K562 (cell line): ENCODE data around the gene GFAP.

ENCODE experiments used
- ELF4 ChIP-seq: fragments of 450-650 bp; formaldehyde crosslinking; IDR thresholded peaks from 2 replicates; pipeline ENCODE4 v1.4.0; 2022; ENCODE audit warnings: missing genetic modification characterization
- EP300 ChIP-seq: IDR thresholded peaks from 2 replicates; pipeline ENCODE4 v1.6.1; 2012; ENCODE audit warnings: low read length, improper control_type of control experiment
- KLF1 ChIP-seq: fragments of 450-650 bp; IDR thresholded peaks from 2 replicates; pipeline ENCODE4 v1.6.1; 2016; ENCODE audit warnings: missing genetic modification characterization, missing compliant biosample characterization
- MAX ChIP-seq: sonication (generic); formaldehyde crosslinking; IDR thresholded peaks from 2 replicates; pipeline ENCODE4 v1.9.0; 2022; ENCODE audit warnings: mild to moderate bottlenecking, missing genetic modification reagents
- SETDB1 ChIP-seq: IDR thresholded peaks from one replicate; pipeline ENCODE4 v1.6.1; 2012; ENCODE audit warnings: low read length, control low read depth, inconsistent platforms
- SIRT6 ChIP-seq: IDR thresholded peaks from one replicate; pipeline ENCODE4 v1.6.1; 2012; ENCODE audit warnings: low read depth, mild to moderate bottlenecking, control low read depth, inconsistent platforms, low read length, moderate library complexity
- SMARCA5 ChIP-seq: fragments of 450-650 bp; IDR thresholded peaks from 2 replicates; pipeline ENCODE4 v1.6.1; 2016
- SMARCE1 ChIP-seq: fragments of 450-650 bp; IDR thresholded peaks from 2 replicates; pipeline ENCODE4 v1.7.1; 2016; ENCODE audit warnings: mild to moderate bottlenecking
- ZNF282 ChIP-seq: sonication (generic); formaldehyde crosslinking; IDR thresholded peaks from 2 replicates; pipeline ENCODE4 v1.8.1; 2023; ENCODE audit warnings: missing genetic modification reagents
- TF ChIP-seq, protein P1 (sequence below), 3 experiments: IDR thresholded peaks in 2 of 3; conservative IDR thresholded peaks in 1 of 3; 2 replicates each; pipeline ENCODE4 v1.5.1; 2011 to 2012; ENCODE audit warnings: low read length in 3 of 3, mild to moderate bottlenecking in 3 of 3, control low read depth in 2 of 3, improper control_type of control experiment in 1 of 3, inconsistent platforms in 1 of 3, low read depth in 1 of 3, mixed read lengths in 1 of 3, moderate library complexity in 1 of 3; ENCODE audit not compliant: insufficient read depth in 2 of 3

DNA sequence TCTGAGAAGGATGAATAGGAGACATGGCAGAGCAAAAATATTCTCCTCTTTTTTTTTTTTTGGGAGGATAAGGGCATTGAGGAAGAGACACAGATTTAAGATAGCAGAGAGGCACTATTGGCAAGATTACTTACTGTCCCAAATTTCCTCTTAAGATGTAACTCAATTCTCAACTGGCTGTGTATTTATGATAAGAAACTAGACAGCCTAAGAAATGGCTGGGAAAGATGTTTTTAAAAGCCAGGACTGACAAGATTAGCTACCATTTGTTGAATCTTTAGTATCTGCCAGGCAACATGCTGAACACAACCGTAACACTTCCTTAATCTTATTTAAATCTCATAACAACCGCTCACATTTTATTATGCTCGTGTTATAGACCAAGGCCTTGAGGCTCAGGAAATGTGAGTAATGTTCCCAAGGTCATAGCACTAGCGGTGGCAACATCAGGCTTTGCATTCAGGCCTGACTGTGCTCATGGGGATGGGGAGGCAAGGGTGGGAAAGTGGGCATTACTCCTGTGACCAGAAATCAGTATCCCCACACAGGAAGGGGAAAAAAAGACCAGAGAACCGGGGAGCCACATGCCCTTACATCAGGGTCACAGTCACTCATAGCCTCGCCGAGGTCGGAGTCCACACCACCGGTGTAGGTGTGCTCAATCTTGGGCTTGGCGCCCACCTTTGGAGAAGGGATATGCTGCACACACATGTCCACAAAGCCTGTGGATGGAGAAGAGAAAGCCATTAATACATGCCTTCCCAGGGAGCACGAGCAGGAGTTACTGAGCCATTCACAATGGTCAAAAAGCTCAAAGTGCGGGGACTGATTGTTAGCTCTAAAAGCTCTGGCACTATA, 52.0 kb downstream of the GFAP start:
- TF ChIP-seq EP300 (no peak), SMARCA5 (no peak), SETDB1 (no peak), MAX (CRISPR knock-in tag) (no peak), SIRT6 (no peak), KLF1 (no peak), ZNF282 (CRISPR knock-in tag) (no peak), ELF4 (CRISPR knock-in tag) (no peak), SMARCE1 (no peak)
- TF ChIP-seq, protein P1, sequence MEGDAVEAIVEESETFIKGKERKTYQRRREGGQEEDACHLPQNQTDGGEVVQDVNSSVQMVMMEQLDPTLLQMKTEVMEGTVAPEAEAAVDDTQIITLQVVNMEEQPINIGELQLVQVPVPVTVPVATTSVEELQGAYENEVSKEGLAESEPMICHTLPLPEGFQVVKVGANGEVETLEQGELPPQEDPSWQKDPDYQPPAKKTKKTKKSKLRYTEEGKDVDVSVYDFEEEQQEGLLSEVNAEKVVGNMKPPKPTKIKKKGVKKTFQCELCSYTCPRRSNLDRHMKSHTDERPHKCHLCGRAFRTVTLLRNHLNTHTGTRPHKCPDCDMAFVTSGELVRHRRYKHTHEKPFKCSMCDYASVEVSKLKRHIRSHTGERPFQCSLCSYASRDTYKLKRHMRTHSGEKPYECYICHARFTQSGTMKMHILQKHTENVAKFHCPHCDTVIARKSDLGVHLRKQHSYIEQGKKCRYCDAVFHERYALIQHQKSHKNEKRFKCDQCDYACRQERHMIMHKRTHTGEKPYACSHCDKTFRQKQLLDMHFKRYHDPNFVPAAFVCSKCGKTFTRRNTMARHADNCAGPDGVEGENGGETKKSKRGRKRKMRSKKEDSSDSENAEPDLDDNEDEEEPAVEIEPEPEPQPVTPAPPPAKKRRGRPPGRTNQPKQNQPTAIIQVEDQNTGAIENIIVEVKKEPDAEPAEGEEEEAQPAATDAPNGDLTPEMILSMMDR (IDR thresholded peaks at IDR 0.05 in 2 of 3, conservative IDR thresholded peaks at IDR 0.05 in 1 of 3; ENCODE audit: insufficient read depth in 2 of 3, low read depth in 1 of 3, low read length in 3 of 3), result no peak
